ENCODE measurements around the gene ZMYND8. TPM values are rescaled to one million over a fixed set of nuclear protein-coding genes. Genes with fewer than 3 reads are reported as not detected.
A peak's percentile ranks its signal among the peaks of the same experiment; 100 is the strongest.

The ZMYND8 gene
- total RNA-seq, 4 donors from 2014 or later, result 44.6 to 78.6 (median 65.8) TPM

- H3K36me3 ChIP-seq, result no peaks in the 10 kb centered on the region
- peaks cover 68 to 75% (median 70%) of the 10 kb centered on the region in 4 donors for H3K4me1 ChIP-seq
- intact Hi-C loops (cut with DNase I), result loop anchor here (1.0 kb wide), 1 partner anchor 42 kb away; no protein-coding TSS in a partner anchor
- H3K4me3 ChIP-seq, result peak overlapping the region; percentile 18 to 33 (median 26)
- WGBS, result 6% methylated on average over 9 of the region's 19 CpGs
- peak overlapping the region; percentile 97 to 100 (median 98) for H3K27ac ChIP-seq (replicated peaks in 1 of 4)
- H3K9me3 ChIP-seq, result no peaks in the 10 kb centered on the region
- peak; percentile 96 for DNase-seq (ENCODE audit: extremely low spot score)
- H3K27me3 ChIP-seq, result no peaks in the 10 kb centered on the region
- peak; percentile 64 for TF ChIP-seq EP300 (IDR thresholded peaks at IDR 0.05)
- TF ChIP-seq CTCF (IDR thresholded peaks at IDR 0.05), result no peak
- peak in 1 of 2 donors; percentile 94 for TF ChIP-seq POLR2AphosphoS5 (IDR thresholded peaks at IDR 0.05)
- peak; percentile 9 for TF ChIP-seq POLR2A (IDR thresholded peaks at IDR 0.05; ENCODE audit: low read depth)
Measured at GRCh38 chr20:47360297-47361056, 4.0 kb upstream of the ZMYND8 start.

- DNase-seq (ENCODE audit: extremely low spot score), result no peak
- no peak for TF ChIP-seq EP300 (IDR thresholded peaks at IDR 0.05)
- no peak for TF ChIP-seq CTCF (IDR thresholded peaks at IDR 0.05)
- TF ChIP-seq POLR2AphosphoS5 (IDR thresholded peaks at IDR 0.05), result no peak
- no peak for TF ChIP-seq POLR2A (IDR thresholded peaks at IDR 0.05; ENCODE audit: low read depth)
- WGBS, result 59% methylated on average over 9 of the region's 9 CpGs
- Histone ChIP-seq H3K27me3 (no peaks in the 10 kb centered on the region), H3K36me3 (no peaks in the 10 kb centered on the region), H3K4me3 (peak overlapping the region in 1 of 4 donors; percentile 33), H3K27ac (replicated peaks in 1 of 4) (peak overlapping the region; percentile 97 to 100 (median 98)), H3K4me1 (peaks cover 76 to 83% (median 78%) of the 10 kb centered on the region in 4 donors), H3K9me3 (no peaks in the 10 kb centered on the region)
- intact Hi-C loops (cut with DNase I), result loop anchor here (1.0 kb wide), 1 partner anchor 41 kb away; no protein-coding TSS in a partner anchor
Measured at GRCh38 chr20:47359530-47360296, 3.2 kb upstream of the ZMYND8 start.

GRCh38 chr20:47358672-47359529 lies 2.4 kb upstream of the ZMYND8 start:
- intact Hi-C loops (cut with DNase I), result no loop called here
- Histone ChIP-seq H3K36me3 (no peaks in the 10 kb centered on the region), H3K27ac (replicated peaks in 1 of 4) (peak overlapping the region; percentile 97 to 100 (median 98)), H3K4me3 (peak overlapping the region; percentile 8 to 42 (median 34)), H3K4me1 (peaks cover 84 to 91% (median 86%) of the 10 kb centered on the region in 4 donors), H3K27me3 (no peaks in the 10 kb centered on the region), H3K9me3 (no peaks in the 10 kb centered on the region)
- peak; percentile 95 for DNase-seq (ENCODE audit: extremely low spot score)
- peak; percentile 76 for TF ChIP-seq EP300 (IDR thresholded peaks at IDR 0.05)
- peak in 1 of 2 donors; percentile 94 for TF ChIP-seq POLR2AphosphoS5 (IDR thresholded peaks at IDR 0.05)
- TF ChIP-seq CTCF (IDR thresholded peaks at IDR 0.05), result no peak
- WGBS, result 12% methylated on average over 16 of the region's 17 CpGs

- H3K4me3 ChIP-seq, result peak overlapping the region; percentile 32 to 45 (median 38)
- intact Hi-C loops (cut with DNase I), result no loop called here
- TF ChIP-seq POLR2AphosphoS5 (IDR thresholded peaks at IDR 0.05), result no peak
- TF ChIP-seq POLR2A (IDR thresholded peaks at IDR 0.05; ENCODE audit: low read depth), result no peak
- TF ChIP-seq CTCF (IDR thresholded peaks at IDR 0.05), result no peak
- no peak for TF ChIP-seq EP300 (IDR thresholded peaks at IDR 0.05)
- peaks cover 91 to 98% (median 93%) of the 10 kb centered on the region in 4 donors for H3K4me1 ChIP-seq
- no peaks in the 10 kb centered on the region for H3K36me3 ChIP-seq
- no peaks in the 10 kb centered on the region for H3K9me3 ChIP-seq
- no peaks in the 10 kb centered on the region for H3K27me3 ChIP-seq
- no peak for DNase-seq (ENCODE audit: extremely low spot score)
- peak overlapping the region; percentile 97 to 100 (median 98) for H3K27ac ChIP-seq (replicated peaks in 1 of 4)
- 17% methylated on average over 15 of the region's 15 CpGs for WGBS
Measured at GRCh38 chr20:47358039-47358671, 1.7 kb upstream of the ZMYND8 start.
